ENCODE data around the gene ERO1A. TPM values are rescaled to one million over a fixed set of nuclear protein-coding genes. Genes with fewer than 3 reads are reported as not detected.

The ERO1A gene
- total RNA-seq, 1 donor from 2014 or later, result 94.5 TPM

- H3K36me3 ChIP-seq (ENCODE audit: control insufficient read depth, insufficient read depth, low read length), result no peaks in the 10 kb centered on the region
- no peaks in the 10 kb centered on the region for H3K27me3 ChIP-seq (ENCODE audit: control insufficient read depth, insufficient read depth, low read length)
- TF ChIP-seq, protein P1, sequence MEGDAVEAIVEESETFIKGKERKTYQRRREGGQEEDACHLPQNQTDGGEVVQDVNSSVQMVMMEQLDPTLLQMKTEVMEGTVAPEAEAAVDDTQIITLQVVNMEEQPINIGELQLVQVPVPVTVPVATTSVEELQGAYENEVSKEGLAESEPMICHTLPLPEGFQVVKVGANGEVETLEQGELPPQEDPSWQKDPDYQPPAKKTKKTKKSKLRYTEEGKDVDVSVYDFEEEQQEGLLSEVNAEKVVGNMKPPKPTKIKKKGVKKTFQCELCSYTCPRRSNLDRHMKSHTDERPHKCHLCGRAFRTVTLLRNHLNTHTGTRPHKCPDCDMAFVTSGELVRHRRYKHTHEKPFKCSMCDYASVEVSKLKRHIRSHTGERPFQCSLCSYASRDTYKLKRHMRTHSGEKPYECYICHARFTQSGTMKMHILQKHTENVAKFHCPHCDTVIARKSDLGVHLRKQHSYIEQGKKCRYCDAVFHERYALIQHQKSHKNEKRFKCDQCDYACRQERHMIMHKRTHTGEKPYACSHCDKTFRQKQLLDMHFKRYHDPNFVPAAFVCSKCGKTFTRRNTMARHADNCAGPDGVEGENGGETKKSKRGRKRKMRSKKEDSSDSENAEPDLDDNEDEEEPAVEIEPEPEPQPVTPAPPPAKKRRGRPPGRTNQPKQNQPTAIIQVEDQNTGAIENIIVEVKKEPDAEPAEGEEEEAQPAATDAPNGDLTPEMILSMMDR (IDR thresholded peaks at IDR 0.05; ENCODE audit: insufficient read depth, low read length, poor library complexity, severe bottlenecking), result peak; percentile 45
- no peak for DNase-seq (ENCODE audit: low read depth)
- no peak overlapping the region for H3K4me3 ChIP-seq (ENCODE audit: low read depth, low read length)
Measured at GRCh38 chr14:52678591-52678990, 16.8 kb downstream of the ERO1A start.

GRCh38 chr14:52663850-52664249, 31.5 kb downstream of the ERO1A start:
- TF ChIP-seq, protein P1 (IDR thresholded peaks at IDR 0.05; ENCODE audit: insufficient read depth, low read length, poor library complexity, severe bottlenecking), result no peak
- Histone ChIP-seq H3K36me3 (ENCODE audit: control insufficient read depth, insufficient read depth, low read length) (no peaks in the 10 kb centered on the region), H3K4me3 (ENCODE audit: low read depth, low read length) (no peak overlapping the region), H3K27me3 (ENCODE audit: control insufficient read depth, insufficient read depth, low read length) (no peaks in the 10 kb centered on the region)
- DNase-seq (ENCODE audit: low read depth), result no peak

DNA sequence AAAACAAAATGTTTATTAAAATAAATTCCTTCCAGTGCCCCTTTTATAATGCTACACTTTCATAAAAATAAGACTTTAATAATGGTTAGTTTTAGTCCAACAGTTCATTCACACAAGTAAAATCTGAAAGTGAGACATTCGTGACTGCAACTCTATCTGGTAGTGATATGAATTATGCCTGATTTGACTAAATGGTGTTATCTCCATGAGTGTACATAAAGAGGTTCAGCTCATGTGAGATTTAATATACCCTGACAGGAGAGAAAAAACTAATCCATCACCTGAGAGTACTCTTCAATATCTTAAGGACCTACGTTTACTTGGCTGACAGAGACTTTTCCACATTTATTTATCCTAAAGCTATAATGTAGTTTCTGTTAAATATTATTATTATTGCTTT, 34.0 kb downstream of the ERO1A start:
- no peak overlapping the region for H3K4me3 ChIP-seq (ENCODE audit: low read depth, low read length)
- no peaks in the 10 kb centered on the region for H3K36me3 ChIP-seq (ENCODE audit: control insufficient read depth, insufficient read depth, low read length)
- H3K27me3 ChIP-seq (ENCODE audit: control insufficient read depth, insufficient read depth, low read length), result no peaks in the 10 kb centered on the region
- no peak for DNase-seq (ENCODE audit: low read depth)
- TF ChIP-seq, protein P1 (IDR thresholded peaks at IDR 0.05; ENCODE audit: insufficient read depth, low read length, poor library complexity, severe bottlenecking), result no peak

GRCh38 chr14:52660832-52661231, 34.5 kb downstream of the ERO1A start:
- Histone ChIP-seq H3K27me3 (ENCODE audit: control insufficient read depth, insufficient read depth, low read length) (no peaks in the 10 kb centered on the region), H3K4me3 (ENCODE audit: low read depth, low read length) (no peak overlapping the region), H3K36me3 (ENCODE audit: control insufficient read depth, insufficient read depth, low read length) (no peaks in the 10 kb centered on the region)
- DNase-seq (ENCODE audit: low read depth), result no peak
- TF ChIP-seq, protein P1 (IDR thresholded peaks at IDR 0.05; ENCODE audit: insufficient read depth, low read length, poor library complexity, severe bottlenecking), result no peak

- Histone ChIP-seq H3K27me3 (ENCODE audit: control insufficient read depth, insufficient read depth, low read length) (no peaks in the 10 kb centered on the region), H3K36me3 (ENCODE audit: control insufficient read depth, insufficient read depth, low read length) (no peaks in the 10 kb centered on the region), H3K4me3 (ENCODE audit: low read depth, low read length) (no peak overlapping the region)
- TF ChIP-seq, protein P1 (IDR thresholded peaks at IDR 0.05; ENCODE audit: insufficient read depth, low read length, poor library complexity, severe bottlenecking), result no peak
- no peak for DNase-seq (ENCODE audit: low read depth)
Measured at GRCh38 chr14:52660325-52660724, 35.0 kb downstream of the ERO1A start.

DNA sequence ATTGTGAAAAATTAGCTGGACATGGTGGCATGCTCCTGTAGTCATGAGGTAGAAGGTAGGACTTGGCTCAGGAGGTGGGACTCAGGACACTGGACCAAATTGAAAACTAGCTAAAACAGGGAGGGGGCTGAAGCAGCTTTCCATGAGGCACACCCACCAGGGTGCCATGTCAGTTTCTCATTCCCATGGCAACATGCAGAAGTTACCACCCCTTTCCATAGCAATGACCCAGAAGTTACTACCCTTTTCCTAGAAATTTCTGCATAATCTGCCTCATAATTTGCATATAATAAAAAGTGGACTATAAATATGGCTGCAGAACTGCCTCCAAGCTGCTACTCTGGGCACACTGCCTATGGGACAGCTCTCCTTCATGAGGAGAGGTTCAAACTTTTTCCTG, 38.5 kb downstream of the ERO1A start:
- TF ChIP-seq, protein P1 (IDR thresholded peaks at IDR 0.05; ENCODE audit: insufficient read depth, low read length, poor library complexity, severe bottlenecking), result no peak
- DNase-seq (ENCODE audit: low read depth), result no peak
- Histone ChIP-seq H3K4me3 (ENCODE audit: low read depth, low read length) (no peak overlapping the region), H3K27me3 (ENCODE audit: control insufficient read depth, insufficient read depth, low read length) (no peaks in the 10 kb centered on the region), H3K36me3 (ENCODE audit: control insufficient read depth, insufficient read depth, low read length) (no peaks in the 10 kb centered on the region)

All from kidney epithelial cell (primary cell).